DLD1 (cell line): ENCODE results near the gene GPANK1.
"Not testable (repeated sequence)": the region's sequence is repeated elsewhere in the genome, so short reads cannot be mapped to it uniquely, and the experiment has no call there.

Experiments used
- in situ Hi-C: cut with HindIII; loops from 2 replicates; pipeline ENCODE4 v1.10.0; 2017; ENCODE audit warnings: low sequenced_read_pairs

Gene GPANK1

GRCh38 chr6:31664790-31665500, at the start of gene GPANK1:
TSS of gene GPANK1 (minus strand) at chr6:31664997. CDS start at chr6:31664478, 519 bp downstream.
- in situ Hi-C loops: no loop called here

GRCh38 chr6:31713991-31714684, 49.3 kb upstream of the GPANK1 start:
- in situ Hi-C loops: no loop called here

- in situ Hi-C loops: no loop called here
Measured at GRCh38 chr6:31713465-31713864, 48.7 kb upstream of the GPANK1 start.

- in situ Hi-C loops: no loop called here
Measured at GRCh38 chr6:31712296-31712695, 47.5 kb upstream of the GPANK1 start.

- in situ Hi-C loops: no loop called here
Measured at GRCh38 chr6:31711233-31711632, 46.4 kb upstream of the GPANK1 start.

- in situ Hi-C loops: no loop called here
Measured at GRCh38 chr6:31710523-31711219, 45.9 kb upstream of the GPANK1 start.

GRCh38 chr6:31709157-31709556, 44.4 kb upstream of the GPANK1 start:
- in situ Hi-C loops: not testable (repeated sequence)

- in situ Hi-C loops: no loop called here
Measured at GRCh38 chr6:31708224-31708623, 43.4 kb upstream of the GPANK1 start.

GRCh38 chr6:31707701-31708100, 42.9 kb upstream of the GPANK1 start:
- in situ Hi-C loops: no loop called here

- in situ Hi-C loops: no loop called here
Measured at GRCh38 chr6:31706599-31706998, 41.8 kb upstream of the GPANK1 start, which contains the start of gene LY6G6F. TSS of gene LY6G6F (plus strand) at chr6:31706866. CDS start at chr6:31706907, 41 bp downstream.

GRCh38 chr6:31705931-31706330, 41.1 kb upstream of the GPANK1 start:
- in situ Hi-C loops: no loop called here

- in situ Hi-C loops: no loop called here
Measured at GRCh38 chr6:31702819-31703716, 38.3 kb upstream of the GPANK1 start, which contains the start of gene ABHD16A. TSS of gene ABHD16A (minus strand) at chr6:31703324. CDS start at chr6:31703281, 43 bp downstream.

GRCh38 chr6:31702405-31702818, 37.6 kb upstream of the GPANK1 start:
- in situ Hi-C loops: no loop called here

GRCh38 chr6:31701666-31702404, 37.0 kb upstream of the GPANK1 start:
- in situ Hi-C loops: no loop called here

- in situ Hi-C loops: no loop called here
Measured at GRCh38 chr6:31700740-31701401, 36.1 kb upstream of the GPANK1 start.

GRCh38 chr6:31697555-31697954, 32.8 kb upstream of the GPANK1 start:
- in situ Hi-C loops: no loop called here

- in situ Hi-C loops: loop anchor here (5.0 kb wide), 1 partner anchor 39 kb away; no protein-coding TSS in a partner anchor
Measured at GRCh38 chr6:31693535-31693934, 28.7 kb upstream of the GPANK1 start.

GRCh38 chr6:31692886-31693285, 28.1 kb upstream of the GPANK1 start:
- in situ Hi-C loops: loop anchor here (5.0 kb wide), 1 partner anchor 39 kb away; no protein-coding TSS in a partner anchor

- in situ Hi-C loops: loop anchor here (5.0 kb wide), 1 partner anchor 40 kb away; no protein-coding TSS in a partner anchor
Measured at GRCh38 chr6:31692353-31692752, 27.6 kb upstream of the GPANK1 start.
